Chondrocyte (in vitro differentiated cells): ENCODE results near the gene UFSP1. TPM values are rescaled to one million over a fixed set of nuclear protein-coding genes. Genes with fewer than 3 reads are reported as not detected.

Experiments used
- DNase-seq: peaks from one replicate; pipeline ENCODE4 v3.0.0; 2021; ENCODE audit warnings: mixed read lengths, low spot score
- H3K27ac Mint-ChIP-seq: one replicate; pipeline ENCODE4 v1.8.0; 2021; ENCODE audit warnings: mild to moderate bottlenecking, moderate library complexity, mixed read lengths; ENCODE audit not compliant: unreplicated experiment
- H3K27me3 Mint-ChIP-seq: 2 replicates; pipeline ENCODE4 v1.8.0; 2021; ENCODE audit warnings: low read depth, mixed read lengths
- H3K36me3 Mint-ChIP-seq: 2 replicates; pipeline ENCODE4 v1.8.0; 2021; ENCODE audit warnings: low read depth, mixed read lengths
- H3K4me1 Mint-ChIP-seq: 2 replicates; pipeline ENCODE4 v1.8.0; 2021; ENCODE audit warnings: low read depth, mild to moderate bottlenecking, mixed read lengths
- H3K4me3 Mint-ChIP-seq: one replicate; pipeline ENCODE4 v1.8.0; 2021; ENCODE audit warnings: mild to moderate bottlenecking, moderate library complexity, mixed read lengths; ENCODE audit not compliant: unreplicated experiment
- H3K9me3 Mint-ChIP-seq: 2 replicates; pipeline ENCODE4 v1.8.0; 2021; ENCODE audit warnings: low read depth, mixed read lengths
- total RNA-seq: library from RNA; stranded (reverse); gene quantifications from 3 replicates; pipeline ENCODE4 v1.2.1, GENCODE V29; 2021
- TF ChIP-seq, protein P1 (sequence below): fragments of 200-600 bp; sonication (generic); IDR thresholded peaks from 2 replicates; pipeline ENCODE4 v1.5.0; 2021; ENCODE audit warnings: antibody characterized with exemption, mild to moderate bottlenecking, moderate library complexity

UFSP1 gene
- total RNA-seq, 1 donor from 2014 or later: 4.1 TPM

DNA sequence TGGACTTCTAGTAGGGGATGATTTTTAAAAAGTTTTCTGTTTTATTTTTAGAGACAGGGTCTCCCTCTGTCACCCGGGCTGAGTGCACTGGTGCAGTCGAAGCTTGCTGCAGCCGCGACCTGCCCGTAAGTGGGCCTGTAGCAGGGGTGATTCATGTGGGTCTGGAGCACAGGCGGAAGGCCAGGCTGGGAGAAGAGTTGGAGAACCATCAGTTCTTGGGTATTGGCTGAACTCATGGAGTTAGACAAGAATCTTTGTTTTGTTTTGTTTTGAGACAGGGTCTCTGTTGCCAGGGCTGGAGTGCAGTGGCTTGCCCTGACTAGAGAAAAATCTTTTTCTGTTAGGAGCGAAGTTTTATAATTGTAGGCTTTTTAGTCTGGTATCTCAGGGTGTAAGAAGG, 8.9 kb downstream of the UFSP1 start:
- DNase-seq: no peak
- TF ChIP-seq, protein P1, sequence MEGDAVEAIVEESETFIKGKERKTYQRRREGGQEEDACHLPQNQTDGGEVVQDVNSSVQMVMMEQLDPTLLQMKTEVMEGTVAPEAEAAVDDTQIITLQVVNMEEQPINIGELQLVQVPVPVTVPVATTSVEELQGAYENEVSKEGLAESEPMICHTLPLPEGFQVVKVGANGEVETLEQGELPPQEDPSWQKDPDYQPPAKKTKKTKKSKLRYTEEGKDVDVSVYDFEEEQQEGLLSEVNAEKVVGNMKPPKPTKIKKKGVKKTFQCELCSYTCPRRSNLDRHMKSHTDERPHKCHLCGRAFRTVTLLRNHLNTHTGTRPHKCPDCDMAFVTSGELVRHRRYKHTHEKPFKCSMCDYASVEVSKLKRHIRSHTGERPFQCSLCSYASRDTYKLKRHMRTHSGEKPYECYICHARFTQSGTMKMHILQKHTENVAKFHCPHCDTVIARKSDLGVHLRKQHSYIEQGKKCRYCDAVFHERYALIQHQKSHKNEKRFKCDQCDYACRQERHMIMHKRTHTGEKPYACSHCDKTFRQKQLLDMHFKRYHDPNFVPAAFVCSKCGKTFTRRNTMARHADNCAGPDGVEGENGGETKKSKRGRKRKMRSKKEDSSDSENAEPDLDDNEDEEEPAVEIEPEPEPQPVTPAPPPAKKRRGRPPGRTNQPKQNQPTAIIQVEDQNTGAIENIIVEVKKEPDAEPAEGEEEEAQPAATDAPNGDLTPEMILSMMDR: no peak
- Mint-ChIP-seq H3K4me3 (no peak overlapping the region), H3K4me1 (peaks cover 43% of the 10 kb centered on the region), H3K36me3 (peaks cover 40% of the 10 kb centered on the region), H3K27me3 (no peaks in the 10 kb centered on the region), H3K9me3 (no peaks in the 10 kb centered on the region), H3K27ac (peak overlapping the region; percentile 45)

DNA sequence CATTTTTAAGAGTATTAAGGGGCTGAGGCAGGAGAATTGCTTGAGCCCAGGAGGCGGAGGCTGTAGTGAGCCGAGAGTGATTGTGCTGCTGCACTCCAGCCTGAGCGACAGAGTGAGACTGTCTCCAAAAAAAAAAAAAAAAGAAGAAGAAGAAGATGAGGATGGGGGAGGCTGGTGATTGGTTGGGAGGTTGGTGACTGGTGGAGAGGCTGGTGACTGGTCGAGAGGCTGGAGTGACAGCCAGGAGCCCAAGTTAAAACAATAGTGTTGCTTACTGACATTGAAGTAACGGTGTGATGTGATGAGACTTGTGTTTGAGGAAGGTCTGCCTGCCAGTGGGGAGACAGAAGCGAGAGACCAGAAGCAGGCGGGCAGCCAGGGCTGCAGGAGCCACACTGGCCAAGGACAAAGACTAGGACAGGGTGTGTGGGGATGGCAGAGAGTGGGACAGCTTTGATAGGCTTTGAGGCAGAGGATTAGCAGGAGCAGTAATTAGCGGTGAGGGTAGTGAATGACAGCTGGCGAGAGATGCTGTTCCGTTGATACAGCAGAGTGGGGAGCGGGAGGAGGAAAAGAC, 9.7 kb downstream of the UFSP1 start:
- Mint-ChIP-seq H3K27ac (peak overlapping the region; percentile 69), H3K4me1 (peaks cover 49% of the 10 kb centered on the region), H3K4me3 (no peak overlapping the region), H3K9me3 (no peaks in the 10 kb centered on the region), H3K36me3 (peaks cover 37% of the 10 kb centered on the region), H3K27me3 (no peaks in the 10 kb centered on the region)
- TF ChIP-seq, protein P1: no peak
- no peak for DNase-seq

DNA sequence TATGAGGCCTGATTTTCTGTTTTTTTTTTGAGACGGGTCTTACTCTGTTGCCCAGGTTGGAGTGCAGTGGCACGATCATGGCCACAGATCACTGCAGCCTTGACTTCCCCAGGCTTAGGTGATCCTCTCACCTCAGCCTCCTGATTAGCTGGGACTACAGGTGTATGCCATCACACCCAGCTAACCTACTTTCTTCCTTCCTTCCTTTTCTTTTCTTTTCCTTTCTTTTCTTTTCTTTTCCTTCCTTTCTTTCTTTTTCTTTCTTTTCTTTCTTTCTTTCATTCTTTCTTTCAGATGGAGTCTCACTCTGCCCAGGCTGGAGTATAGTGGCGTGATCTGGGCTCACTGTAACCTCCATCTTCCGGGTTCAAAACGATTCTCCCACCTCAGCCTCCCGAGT, 10.8 kb downstream of the UFSP1 start:
- Mint-ChIP-seq H3K4me3 (no peak overlapping the region), H3K4me1 (peaks cover 59% of the 10 kb centered on the region), H3K36me3 (peaks cover 34% of the 10 kb centered on the region), H3K9me3 (no peaks in the 10 kb centered on the region), H3K27me3 (no peaks in the 10 kb centered on the region), H3K27ac (peak overlapping the region; percentile 0)
- DNase-seq: no peak
- TF ChIP-seq, protein P1: no peak

DNA sequence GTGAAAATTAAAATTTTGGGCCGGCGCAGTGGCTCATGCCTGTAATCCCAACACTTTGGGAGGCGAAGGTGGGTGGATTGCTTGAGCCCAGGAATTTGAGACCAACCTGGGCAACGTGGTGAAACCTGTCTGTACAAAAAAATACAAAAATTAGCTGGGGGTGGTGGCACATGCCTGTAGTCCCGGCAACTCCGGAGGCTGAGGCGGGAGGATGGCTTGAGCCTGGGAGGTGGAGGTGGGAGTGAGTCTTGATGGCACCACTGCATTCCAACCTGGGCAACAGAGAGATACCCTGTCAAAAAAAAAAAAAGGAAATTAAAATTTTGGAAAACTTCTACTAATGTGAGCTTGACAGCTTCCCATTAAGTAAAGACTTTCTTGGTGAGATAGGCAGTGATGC, 11.5 kb downstream of the UFSP1 start:
- TF ChIP-seq, protein P1: no peak
- Mint-ChIP-seq H3K4me1 (peaks cover 62% of the 10 kb centered on the region), H3K27ac (peak overlapping the region; percentile 70), H3K9me3 (no peaks in the 10 kb centered on the region), H3K27me3 (no peaks in the 10 kb centered on the region), H3K36me3 (peaks cover 33% of the 10 kb centered on the region), H3K4me3 (no peak overlapping the region)
- no peak for DNase-seq

DNA sequence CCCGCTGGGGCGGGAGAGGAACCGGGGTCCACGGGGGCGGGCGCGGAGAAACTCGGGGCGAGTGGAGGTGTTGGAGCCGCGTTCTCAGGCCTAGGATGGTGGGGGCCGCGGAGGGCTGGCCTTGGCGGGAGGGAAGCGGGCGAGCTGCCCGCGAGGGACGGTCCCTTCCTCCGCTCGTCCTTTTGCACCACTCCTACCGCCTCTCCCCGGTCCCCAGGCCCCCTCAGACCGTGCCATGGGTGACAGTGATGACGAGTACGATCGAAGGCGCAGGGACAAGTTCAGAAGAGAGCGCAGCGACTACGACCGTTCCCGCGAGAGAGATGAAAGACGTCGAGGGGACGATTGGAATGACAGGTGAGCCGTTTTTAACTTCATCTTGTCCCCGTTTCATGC, 14.2 kb downstream of the UFSP1 start:
- TF ChIP-seq, protein P1: no peak
- Mint-ChIP-seq H3K4me1 (peaks cover 72% of the 10 kb centered on the region), H3K4me3 (peak overlapping the region; percentile 99), H3K27ac (peak overlapping the region; percentile 98), H3K9me3 (no peaks in the 10 kb centered on the region), H3K36me3 (peaks cover 35% of the 10 kb centered on the region), H3K27me3 (no peaks in the 10 kb centered on the region)
- DNase-seq: no peak
